Astrocyte (in vitro differentiated cells and primary cell): ENCODE data around the gene ZFR2.

Experiments
- EZH2 ChIP-seq: IDR thresholded peaks from 2 replicates; pipeline ENCODE4 v1.6.1; 2012; ENCODE audit warnings: mild to moderate bottlenecking, low read length, inconsistent platforms; ENCODE audit not compliant: insufficient read depth
- TF ChIP-seq, protein P1 (sequence below): IDR thresholded peaks from 2 replicates; pipeline ENCODE4 v1.5.1; 2011; ENCODE audit warnings: low read depth, mild to moderate bottlenecking, inconsistent platforms, low read length, moderate library complexity; ENCODE audit not compliant: insufficient read depth

DNA sequence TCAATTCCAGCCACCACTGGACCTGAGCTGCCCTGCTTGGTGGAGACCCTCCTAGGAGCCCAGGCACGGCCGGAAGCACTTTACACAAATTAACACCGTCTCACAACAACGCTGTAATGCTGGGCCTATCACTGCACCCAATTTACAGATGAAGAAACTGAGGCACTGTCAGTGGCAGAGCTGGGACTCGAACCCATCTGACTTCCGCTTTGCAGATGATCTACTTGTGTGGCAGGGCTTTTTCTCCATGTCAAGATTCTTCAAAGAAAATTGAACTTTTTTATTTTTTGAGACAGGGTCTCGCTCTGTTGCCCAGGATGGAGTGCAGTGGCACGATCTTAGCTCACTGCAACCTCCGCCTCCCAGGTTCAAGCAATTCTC lies 33.8 kb downstream of the ZFR2 start:
- TF ChIP-seq, protein P1, sequence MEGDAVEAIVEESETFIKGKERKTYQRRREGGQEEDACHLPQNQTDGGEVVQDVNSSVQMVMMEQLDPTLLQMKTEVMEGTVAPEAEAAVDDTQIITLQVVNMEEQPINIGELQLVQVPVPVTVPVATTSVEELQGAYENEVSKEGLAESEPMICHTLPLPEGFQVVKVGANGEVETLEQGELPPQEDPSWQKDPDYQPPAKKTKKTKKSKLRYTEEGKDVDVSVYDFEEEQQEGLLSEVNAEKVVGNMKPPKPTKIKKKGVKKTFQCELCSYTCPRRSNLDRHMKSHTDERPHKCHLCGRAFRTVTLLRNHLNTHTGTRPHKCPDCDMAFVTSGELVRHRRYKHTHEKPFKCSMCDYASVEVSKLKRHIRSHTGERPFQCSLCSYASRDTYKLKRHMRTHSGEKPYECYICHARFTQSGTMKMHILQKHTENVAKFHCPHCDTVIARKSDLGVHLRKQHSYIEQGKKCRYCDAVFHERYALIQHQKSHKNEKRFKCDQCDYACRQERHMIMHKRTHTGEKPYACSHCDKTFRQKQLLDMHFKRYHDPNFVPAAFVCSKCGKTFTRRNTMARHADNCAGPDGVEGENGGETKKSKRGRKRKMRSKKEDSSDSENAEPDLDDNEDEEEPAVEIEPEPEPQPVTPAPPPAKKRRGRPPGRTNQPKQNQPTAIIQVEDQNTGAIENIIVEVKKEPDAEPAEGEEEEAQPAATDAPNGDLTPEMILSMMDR: no peak
- no peak for TF ChIP-seq EZH2
